Activated T-cell treated with anti-CD3 and anti-CD28 coated beads for 48 hours (primary cell): ENCODE measurements around the gene IL26.

Experiments used
- DNase-seq: peaks from one replicate; pipeline ENCODE4 v3.0.0-alpha.2; 2020; ENCODE audit warnings: low read depth

IL26 gene

DNA sequence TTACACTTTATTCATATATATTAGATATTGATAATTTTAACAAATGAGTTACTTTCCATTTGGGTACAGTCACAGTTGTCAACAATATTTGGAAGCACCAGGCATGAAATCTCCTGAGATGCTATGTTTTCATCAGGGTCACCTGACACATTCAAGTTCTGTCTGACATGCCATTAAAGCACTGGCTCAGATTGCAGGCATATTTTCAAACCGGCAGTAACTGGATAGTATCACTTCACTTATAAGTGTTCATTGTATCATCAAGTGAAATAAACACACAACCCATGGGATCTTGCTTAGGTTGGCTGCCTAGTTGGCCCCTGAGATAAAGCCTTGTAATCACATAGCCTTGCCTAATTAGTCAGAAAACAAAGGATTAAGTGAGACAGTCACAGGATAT lies 70.8 kb downstream of the IL26 start:
- no peak for DNase-seq
